SK-N-SH (cell line): Measurements from ENCODE around the gene FSTL5. TPM values are rescaled to one million over a fixed set of nuclear protein-coding genes. Genes with fewer than 3 reads are reported as not detected.

Source experiments
- CTCF ChIA-PET: fragments of 300-600, 350-600 bp; formaldehyde crosslinking; extraction: SDS; loops from one replicate; lab custom pipeline; 2021; lab: Yijun Ruan, JAX
- POLR2A ChIA-PET: fragments of 350-600 bp; sonication (Branson Sonifier 250); formaldehyde crosslinking; extraction: SDS; loops from one replicate; lab custom pipeline; 2020; ENCODE audit warnings: antibody characterized with exemption, inconsistent platforms; lab: Yijun Ruan, JAX
- DNase-seq: peaks from one replicate; pipeline ENCODE4 v3.0.0; 2012
- H2AFZ ChIP-seq: fragments of 200-600 bp; sonication (generic); 2 replicates; pipeline ENCODE4 v1.8.1; 2016; ENCODE audit warnings: antibody characterized with exemption, mild to moderate bottlenecking, low read depth
- H3F3A ChIP-seq: fragments of 200-600 bp; sonication (generic); replicated peaks from 2 replicates; pipeline ENCODE3; 2016; ENCODE audit warnings: antibody characterized with exemption, mild to moderate bottlenecking; ENCODE audit not compliant: insufficient read depth
- H3K27ac ChIP-seq, 2 experiments: fragments of 200-500 bp in 1 of 2; fragments of 200-600 bp in 1 of 2; sonication (Bioruptor generic) in 1 of 2; sonication (generic), shearing (Covaris generic) in 1 of 2; 2 replicates each; pipeline versions ENCODE4 v1.5.1 to v1.6.1; 2014 to 2016; ENCODE audit warnings: low read depth in 2 of 2, inconsistent platforms in 1 of 2, low read length in 1 of 2, mild to moderate bottlenecking in 1 of 2, mixed read lengths in 1 of 2
- H3K27me3 ChIP-seq: fragments of 200-600 bp; sonication (generic), shearing (Covaris generic); 2 replicates; pipeline ENCODE4 v1.6.1; 2016; ENCODE audit warnings: mixed run types; ENCODE audit not compliant: insufficient read depth
- H3K36me3 ChIP-seq, 2 experiments: fragments of 200-500 bp in 1 of 2; fragments of 200-600 bp in 1 of 2; sonication (Bioruptor generic) in 1 of 2; sonication (generic) in 1 of 2; replicated peaks in 1 of 2; 2 replicates each; pipeline versions ENCODE3 to v1.5.1; 2014 to 2016; ENCODE audit warnings: low read length in 1 of 2, mild to moderate bottlenecking in 1 of 2; ENCODE audit not compliant: insufficient read depth in 2 of 2, control insufficient read depth in 1 of 2
- H3K4me1 ChIP-seq, 2 experiments: fragments of 200-500 bp in 1 of 2; fragments of 200-600 bp in 1 of 2; sonication (Bioruptor generic) in 1 of 2; sonication (generic), shearing (Covaris generic) in 1 of 2; 2 replicates each; pipeline versions ENCODE4 v1.5.1 to v1.6.1; 2014 to 2016; ENCODE audit warnings: low read depth in 1 of 2, low read length in 1 of 2, mixed run types in 1 of 2; ENCODE audit not compliant: insufficient read depth in 2 of 2, control insufficient read depth in 1 of 2
- H3K4me2 ChIP-seq: fragments of 200-600 bp; sonication (generic), shearing (Covaris generic); 2 replicates; pipeline ENCODE4 v1.6.1; 2017; ENCODE audit warnings: mixed run types
- H3K4me3 ChIP-seq, 2 experiments: fragments of 200-500 bp in 1 of 2; fragments of 200-600 bp in 1 of 2; sonication (Bioruptor generic) in 1 of 2; sonication (generic), shearing (Covaris generic) in 1 of 2; 2 replicates each; pipeline versions ENCODE4 v1.5.1 to v1.8.1; 2014 to 2016; ENCODE audit warnings: low read depth in 2 of 2, inconsistent platforms in 1 of 2, low read length in 1 of 2, mild to moderate bottlenecking in 1 of 2, mixed read lengths in 1 of 2, moderate library complexity in 1 of 2
- H3K79me2 ChIP-seq: fragments of 200-600 bp; sonication (generic); 2 replicates; pipeline ENCODE4 v1.8.1; 2017; ENCODE audit warnings: mild to moderate bottlenecking; ENCODE audit not compliant: insufficient read depth
- H3K9ac ChIP-seq: fragments of 200-600 bp; sonication (generic); 2 replicates; pipeline ENCODE4 v1.6.1; 2017; ENCODE audit warnings: mixed run types
- H3K9me2 ChIP-seq: fragments of 200-600 bp; sonication (generic); 2 replicates; pipeline ENCODE4 v1.6.1; 2017; ENCODE audit warnings: mixed run types
- H3K9me3 ChIP-seq: fragments of 200-600 bp; sonication (generic); 2 replicates; pipeline ENCODE4 v1.6.1; 2017; ENCODE audit warnings: mixed run types, mild to moderate bottlenecking, moderate library complexity
- H4K20me1 ChIP-seq: fragments of 200-600 bp; sonication (generic); 2 replicates; pipeline ENCODE4 v1.6.1; 2017; ENCODE audit warnings: mild to moderate bottlenecking, mixed run types; ENCODE audit not compliant: insufficient read depth
- CHD2 ChIP-seq: fragments of 150-350 bp; IDR thresholded peaks from 2 replicates; pipeline ENCODE4 v1.6.1; 2018; ENCODE audit warnings: low read length; ENCODE audit not compliant: partially characterized antibody
- CTCF ChIP-seq: fragments of 200-600 bp; sonication (generic); IDR thresholded peaks from 2 replicates; pipeline ENCODE4 v1.6.1; 2017; ENCODE audit warnings: antibody characterized with exemption, mild to moderate bottlenecking, moderate library complexity
- ELF1 ChIP-seq: IDR thresholded peaks from 2 replicates; pipeline ENCODE4 v1.4.0; 2012
- FOSL2 ChIP-seq: IDR thresholded peaks from 2 replicates; pipeline ENCODE4 v1.4.0; 2012; ENCODE audit warnings: low read depth, mild to moderate bottlenecking, moderate library complexity, borderline replicate concordance
- FOXM1 ChIP-seq: IDR thresholded peaks from 2 replicates; pipeline ENCODE4 v1.4.0; 2012; ENCODE audit warnings: low read depth, mild to moderate bottlenecking
- JUND ChIP-seq: IDR thresholded peaks from 2 replicates; pipeline ENCODE4 v1.4.0; 2012
- MAX ChIP-seq: IDR thresholded peaks from 2 replicates; pipeline ENCODE4 v1.4.0; 2012; ENCODE audit warnings: low read depth
- NFIC ChIP-seq: IDR thresholded peaks from 2 replicates; pipeline ENCODE4 v1.4.0; 2012; ENCODE audit warnings: borderline replicate concordance
- POLR2AphosphoS5 ChIP-seq: IDR thresholded peaks from 2 replicates; pipeline ENCODE4 v1.6.1; 2012; ENCODE audit warnings: low read depth, low read length
- RAD21 ChIP-seq: IDR thresholded peaks from 2 replicates; pipeline ENCODE4 v1.6.1; 2012; ENCODE audit warnings: mild to moderate bottlenecking, low read length
- REST ChIP-seq: IDR thresholded peaks from 2 replicates; pipeline ENCODE4 v1.6.1; 2012; ENCODE audit warnings: mild to moderate bottlenecking, low read depth, low read length, moderate library complexity
- RXRA ChIP-seq: IDR thresholded peaks from 2 replicates; pipeline ENCODE4 v1.4.0; 2012; ENCODE audit warnings: low read depth, mild to moderate bottlenecking, borderline replicate concordance
- SIN3A ChIP-seq: IDR thresholded peaks from 2 replicates; pipeline ENCODE4 v1.6.1; 2012; ENCODE audit warnings: low read depth, mild to moderate bottlenecking, low read length, moderate library complexity, borderline replicate concordance
- SMC3 ChIP-seq: IDR thresholded peaks from 2 replicates; pipeline ENCODE4 v1.6.1; 2012; ENCODE audit warnings: low read depth, low read length, improper control_type of control experiment
- TCF12 ChIP-seq: IDR thresholded peaks from 2 replicates; pipeline ENCODE4 v1.4.0; 2012
- USF1 ChIP-seq: IDR thresholded peaks from 2 replicates; pipeline ENCODE4 v1.4.0; 2012; ENCODE audit warnings: low read depth, borderline replicate concordance
- USF2 ChIP-seq: fragments of 150-350 bp; IDR thresholded peaks from 2 replicates; pipeline ENCODE4 v1.6.1; 2017; ENCODE audit warnings: antibody characterized with exemption, low read length, low read depth, borderline replicate concordance
- YY1 ChIP-seq: IDR thresholded peaks from 2 replicates; pipeline ENCODE4 v1.4.0; 2012; ENCODE audit warnings: low read depth, mild to moderate bottlenecking
- WGBS: methylation state at CpG from one replicate; pipeline ENCODE4 v1.1.6; 2017; ENCODE audit warnings: low lambda C conversion rate; 5-methylcytosine and 5-hydroxymethylcytosine counted together
- polyA plus RNA-seq, 3 experiments: library from polyadenylated mRNA; depleted of rRNA; stranded (reverse); fragments of >200 nt; gene quantifications; 2 replicates each; pipeline ENCODE4 v1.2.3, GENCODE V29; 2012
- TF ChIP-seq, protein P1 (sequence below): IDR thresholded peaks from 2 replicates; pipeline ENCODE4 v1.4.0; 2012; ENCODE audit warnings: low read depth, borderline replicate concordance

Gene FSTL5
- polyA plus RNA-seq, 1 of the 3 experiments (the other 2 are of a cell fraction): 0.07 TPM

DNA sequence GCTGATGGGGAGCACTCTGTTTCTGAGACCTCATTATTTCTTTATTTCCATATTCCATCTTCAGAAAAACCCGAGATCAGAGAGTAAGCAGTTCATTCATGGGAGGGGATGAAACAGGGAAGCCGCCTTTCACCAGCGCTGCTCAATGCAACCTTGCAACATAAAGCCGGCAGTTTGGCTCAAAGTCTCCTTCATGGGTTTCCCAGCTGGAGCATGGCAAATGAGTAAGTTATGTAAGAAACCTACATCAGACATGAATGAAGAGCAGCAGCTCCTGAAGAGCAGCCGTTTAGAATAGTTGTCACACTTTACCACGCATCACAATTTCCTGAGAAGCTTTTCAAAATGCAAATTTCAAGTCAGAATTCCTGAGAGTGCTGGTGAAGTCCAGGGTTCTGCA lies 578.8 kb downstream of the FSTL5 start:
- Histone ChIP-seq H4K20me1 (no peaks in the 10 kb centered on the region), H3K9me2 (no peaks in the 10 kb centered on the region; the same call in 1 of the 2 replicates), H3F3A (no peaks in the 10 kb centered on the region), H3K9me3 (no peaks in the 10 kb centered on the region), H3K9ac (no peak overlapping the region), H3K4me1 (no peaks in the 10 kb centered on the region; a peak in 1 of 4 replicates), H3K79me2 (no peaks in the 10 kb centered on the region), H2AFZ (no peak overlapping the region), H3K4me3 (no peak overlapping the region), H3K36me3 (no peaks in the 10 kb centered on the region), H3K4me2 (no peak overlapping the region), H3K27me3 (no peaks in the 10 kb centered on the region), H3K27ac (no peak overlapping the region)
- CTCF ChIA-PET: no interaction called here
- DNase-seq: no peak
- TF ChIP-seq FOXM1 (no peak), MAX (no peak)
- 77% methylated on average over 6 of the region's 6 CpGs for WGBS
- POLR2A ChIA-PET: no interaction called here

- Histone ChIP-seq H3K27ac (no peak overlapping the region), H4K20me1 (no peaks in the 10 kb centered on the region), H2AFZ (no peak overlapping the region), H3K4me2 (no peak overlapping the region), H3K9me3 (no peaks in the 10 kb centered on the region), H3K4me1 (no peaks in the 10 kb centered on the region; a peak in 1 of 4 replicates), H3K9me2 (no peaks in the 10 kb centered on the region; the same call in 1 of the 2 replicates), H3K27me3 (no peaks in the 10 kb centered on the region), H3F3A (no peaks in the 10 kb centered on the region), H3K4me3 (no peak overlapping the region), H3K79me2 (no peaks in the 10 kb centered on the region), H3K9ac (no peak overlapping the region), H3K36me3 (no peaks in the 10 kb centered on the region)
- ChIA-PET CTCF (interaction anchor here (1.3 kb wide), 1 partner anchor 10 kb away, joined by 4 read pairs; no protein-coding TSS in a partner anchor), POLR2A (no interaction called here)
- TF ChIP-seq USF2 (no peak), RXRA (no peak), USF1 (no peak), JUND (no peak), SMC3 (no peak), POLR2AphosphoS5 (no peak), REST (no peak), CTCF (no peak), ELF1 (no peak), RAD21 (no peak), NFIC (no peak), CHD2 (no peak), YY1 (no peak), MAX (no peak), TCF12 (no peak), FOSL2 (no peak), SIN3A (no peak)
- TF ChIP-seq, protein P1, sequence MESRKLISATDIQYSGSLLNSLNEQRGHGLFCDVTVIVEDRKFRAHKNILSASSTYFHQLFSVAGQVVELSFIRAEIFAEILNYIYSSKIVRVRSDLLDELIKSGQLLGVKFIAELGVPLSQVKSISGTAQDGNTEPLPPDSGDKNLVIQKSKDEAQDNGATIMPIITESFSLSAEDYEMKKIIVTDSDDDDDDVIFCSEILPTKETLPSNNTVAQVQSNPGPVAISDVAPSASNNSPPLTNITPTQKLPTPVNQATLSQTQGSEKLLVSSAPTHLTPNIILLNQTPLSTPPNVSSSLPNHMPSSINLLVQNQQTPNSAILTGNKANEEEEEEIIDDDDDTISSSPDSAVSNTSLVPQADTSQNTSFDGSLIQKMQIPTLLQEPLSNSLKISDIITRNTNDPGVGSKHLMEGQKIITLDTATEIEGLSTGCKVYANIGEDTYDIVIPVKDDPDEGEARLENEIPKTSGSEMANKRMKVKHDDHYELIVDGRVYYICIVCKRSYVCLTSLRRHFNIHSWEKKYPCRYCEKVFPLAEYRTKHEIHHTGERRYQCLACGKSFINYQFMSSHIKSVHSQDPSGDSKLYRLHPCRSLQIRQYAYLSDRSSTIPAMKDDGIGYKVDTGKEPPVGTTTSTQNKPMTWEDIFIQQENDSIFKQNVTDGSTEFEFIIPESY: no peak
- DNase-seq: no peak
Observed at GRCh38 chr4:161583549-161583948, 580.3 kb downstream of the FSTL5 start.
